NCI-H510A (cell line): ENCODE measurements around the gene PHACTR1.
"Not testable (repeated sequence)": the region's sequence is repeated elsewhere in the genome, so short reads cannot be mapped to it uniquely, and the experiment has no call there.

Experiments used
- DNase-seq: peaks from one replicate; lab custom pipeline; 2025; lab: John Stamatoyannopoulos, UW

PHACTR1 gene

DNA sequence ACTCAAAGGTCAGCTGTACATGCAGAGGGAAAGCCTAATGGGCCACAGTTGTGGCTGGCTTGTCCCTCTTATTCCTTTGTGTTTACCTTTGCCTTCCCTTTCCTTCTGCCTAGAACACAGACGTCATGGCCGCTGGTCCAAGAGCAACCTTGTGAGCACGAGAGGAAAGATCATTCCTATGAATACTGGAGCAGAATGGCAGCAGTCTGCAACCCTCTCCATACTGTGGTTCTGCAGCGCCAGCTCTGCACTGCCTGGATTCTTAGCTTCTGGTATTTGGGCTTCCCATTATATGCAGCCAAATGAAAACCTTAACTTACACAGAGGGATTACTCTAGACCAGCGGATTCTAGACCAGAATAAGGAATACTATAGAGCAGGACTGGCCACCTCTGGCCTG is 599.3 kb downstream of the PHACTR1 start:
- no peak for DNase-seq

DNA sequence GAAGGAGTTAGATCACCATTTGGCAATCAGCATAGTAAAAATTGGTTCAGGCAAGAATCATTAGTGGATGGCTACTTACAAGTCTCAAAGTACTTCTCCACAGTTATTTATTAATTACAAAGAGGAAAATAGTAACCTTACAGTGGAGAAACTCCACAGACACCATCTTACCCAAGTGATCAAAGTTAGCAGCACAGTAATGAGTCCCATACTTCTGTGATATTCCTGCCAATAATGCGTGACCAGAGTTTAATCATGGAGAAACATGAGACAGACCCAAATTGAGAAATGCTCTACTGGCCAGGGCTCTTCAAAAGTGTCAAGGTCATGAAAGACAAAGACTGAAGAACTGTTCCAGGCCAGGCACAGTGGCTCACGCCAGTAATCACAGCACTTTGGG is 602.3 kb downstream of the PHACTR1 start:
- DNase-seq = no peak

DNA sequence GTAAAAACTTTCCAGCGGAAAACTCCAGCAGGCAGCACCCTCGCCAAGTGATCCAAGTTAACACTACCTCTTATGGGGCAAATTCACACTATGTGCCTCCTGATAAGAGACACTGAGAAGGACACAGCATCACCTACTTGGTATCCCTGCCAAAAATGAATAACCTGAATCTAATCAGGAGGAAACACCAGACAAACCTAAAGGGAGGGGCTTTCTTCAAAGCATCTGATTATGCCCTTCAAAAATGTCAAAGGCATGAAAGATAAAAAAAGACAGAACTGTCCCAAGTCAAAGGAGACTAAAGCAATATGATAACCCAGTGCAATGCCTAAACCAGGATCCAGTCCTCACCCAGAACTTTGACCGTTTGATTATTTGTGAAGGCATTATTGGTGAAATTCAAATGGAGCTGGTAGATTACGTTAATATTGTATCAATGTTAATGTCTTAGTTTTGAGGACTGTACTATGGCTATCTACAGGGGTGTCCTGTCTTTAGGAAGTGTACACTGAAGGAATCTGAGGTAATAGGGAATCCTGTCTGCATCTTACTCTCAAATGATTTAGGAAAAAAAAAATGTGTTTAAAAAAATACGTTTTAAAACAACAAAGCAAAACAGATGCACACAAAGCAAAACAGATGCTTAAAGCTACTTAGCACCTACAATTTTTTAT is 603.5 kb downstream of the PHACTR1 start:
- DNase-seq = no peak

DNA sequence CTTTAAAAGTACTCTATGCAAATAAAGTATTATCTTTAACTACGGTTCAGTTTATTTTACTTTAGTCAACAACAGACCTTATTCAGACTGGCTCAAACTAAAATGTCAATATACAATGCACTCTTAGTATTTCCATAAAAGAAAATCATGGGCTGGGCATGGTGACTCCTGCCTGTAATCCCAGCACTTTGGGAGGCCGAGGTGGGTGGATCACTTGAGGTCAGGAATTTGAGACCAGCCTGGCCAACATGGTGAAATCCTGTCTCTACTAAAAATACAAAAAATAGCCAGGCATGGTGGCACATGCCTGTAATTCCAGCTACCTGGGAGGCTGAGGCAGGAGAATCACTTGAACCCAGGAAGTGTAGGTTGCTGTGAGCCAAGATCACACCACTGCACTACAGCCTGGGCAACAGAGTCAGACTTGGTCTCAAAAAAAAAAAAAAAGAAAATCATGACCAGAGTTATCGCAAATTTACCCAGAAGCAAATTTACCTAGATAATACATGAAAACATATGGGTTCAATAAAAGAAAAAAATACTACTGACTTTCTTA is 609.5 kb downstream of the PHACTR1 start:
- DNase-seq = not testable (repeated sequence)

DNA sequence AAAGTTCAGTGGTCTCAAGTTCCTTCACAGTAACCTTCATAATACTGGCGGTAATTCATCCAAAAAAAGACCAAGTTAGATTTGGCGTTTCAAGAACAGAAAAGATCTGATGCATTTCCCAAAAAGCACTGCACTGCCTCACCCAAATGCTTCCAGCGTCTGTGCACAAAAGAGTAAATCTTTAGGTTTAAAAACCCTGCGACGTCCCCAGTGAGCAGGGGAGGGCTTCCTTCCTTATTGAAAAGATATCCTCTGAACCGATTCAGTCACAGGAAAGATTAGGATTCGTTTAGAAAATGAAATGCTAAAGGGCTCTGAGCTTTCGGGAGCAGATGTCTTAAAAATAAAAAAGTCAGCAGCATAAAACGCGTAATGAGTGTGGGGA is 611.1 kb downstream of the PHACTR1 start:
- no peak for DNase-seq

DNA sequence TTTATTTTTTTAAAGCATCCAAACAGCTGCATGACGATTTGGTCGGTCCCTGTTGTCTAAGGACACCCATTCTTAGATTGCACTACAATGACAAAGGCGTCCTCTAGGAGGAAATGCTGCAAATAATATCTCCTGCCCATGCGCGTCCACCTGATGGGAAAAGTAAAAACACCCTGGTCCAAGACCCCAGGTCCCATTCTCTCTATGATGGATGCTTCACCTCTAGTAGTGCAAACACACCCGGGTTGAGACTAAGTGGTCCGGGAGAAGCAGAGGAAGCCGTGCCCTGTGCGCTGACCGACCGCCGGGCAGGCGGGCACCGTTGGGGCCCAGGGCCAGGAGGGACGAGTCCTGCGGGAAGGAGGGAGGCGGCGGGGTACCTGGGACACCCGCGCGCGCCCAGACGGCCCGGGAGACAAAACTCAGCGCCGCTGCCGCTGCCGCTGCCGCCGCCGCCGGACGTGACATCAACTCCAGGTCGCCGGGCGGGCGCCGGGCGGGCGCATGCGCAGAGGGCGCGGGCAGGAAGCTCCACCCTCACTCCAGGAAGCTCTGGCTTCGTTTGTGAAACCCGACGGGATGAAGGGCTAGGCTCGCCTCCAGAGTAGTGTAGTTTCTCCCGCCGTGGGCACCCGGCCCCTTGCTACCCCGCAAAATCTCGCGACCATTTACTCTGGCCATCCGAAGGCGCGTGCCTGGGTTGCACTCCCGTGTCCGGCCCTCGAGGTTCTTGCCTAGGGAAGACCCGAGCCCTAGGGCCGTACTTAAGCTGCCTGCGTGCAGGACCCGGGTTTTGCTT is 611.7 kb downstream of the PHACTR1 start, which contains the start of gene TBC1D7:
TBC1D7 (minus strand) TSS at position 462 of the 799 bp plus-strand sequence. CDS start 1,639 bp downstream, outside the sequence.
- DNase-seq = peak; percentile 73

DNA sequence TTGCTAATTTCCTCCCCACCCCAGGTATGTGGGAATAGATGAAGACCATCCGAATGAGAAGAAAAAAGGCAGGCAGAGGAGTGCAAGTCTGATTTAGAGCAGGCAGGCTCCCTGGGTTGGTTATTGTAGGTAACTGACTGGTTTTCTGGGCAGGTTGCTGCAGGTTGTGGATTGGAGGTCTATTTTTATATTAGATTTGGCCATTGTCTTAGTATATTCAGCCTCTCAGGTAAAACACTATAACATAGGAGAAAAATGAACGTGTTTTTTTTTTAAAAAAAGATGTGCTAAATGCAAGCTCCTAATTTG is 612.3 kb downstream of the PHACTR1 start:
- no peak for DNase-seq

DNA sequence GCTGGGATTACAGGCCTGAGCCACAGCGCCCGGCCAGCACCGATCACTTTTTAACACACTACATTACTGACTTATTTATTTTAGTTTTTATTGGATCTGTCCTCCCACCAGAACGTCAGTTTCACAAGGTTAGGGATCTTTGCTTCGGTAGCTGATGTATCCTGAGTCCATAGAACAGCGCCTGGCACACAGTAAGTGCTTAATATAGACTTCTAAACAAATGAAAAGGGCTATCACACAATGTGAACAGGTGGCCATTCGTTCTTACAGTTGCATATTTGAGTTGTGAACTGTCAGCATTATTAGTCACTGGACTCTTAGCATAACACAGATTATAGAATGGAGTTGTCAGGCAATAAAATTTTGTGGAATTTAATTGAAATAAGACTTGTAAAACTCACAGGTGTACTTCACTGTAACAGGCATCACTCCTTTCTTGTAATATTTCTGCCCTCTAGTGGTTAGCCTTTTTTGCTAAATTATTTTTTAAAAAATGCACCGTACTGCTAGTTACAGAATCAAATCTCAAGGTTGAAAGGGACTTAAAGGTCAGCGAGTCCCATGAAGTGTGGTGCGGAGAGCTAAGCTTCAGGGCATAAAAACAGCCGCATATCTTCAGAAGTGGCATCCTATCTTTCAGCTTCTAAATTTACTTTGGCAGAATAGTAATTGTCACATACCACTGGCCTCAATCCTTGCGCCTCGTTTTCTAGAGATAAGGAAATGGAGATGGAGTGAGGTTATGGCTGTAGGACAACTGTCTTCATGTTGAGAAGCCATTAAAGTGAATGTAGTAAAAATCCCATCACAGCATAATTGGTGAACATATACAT is 615.2 kb downstream of the PHACTR1 start:
- no peak for DNase-seq

DNA sequence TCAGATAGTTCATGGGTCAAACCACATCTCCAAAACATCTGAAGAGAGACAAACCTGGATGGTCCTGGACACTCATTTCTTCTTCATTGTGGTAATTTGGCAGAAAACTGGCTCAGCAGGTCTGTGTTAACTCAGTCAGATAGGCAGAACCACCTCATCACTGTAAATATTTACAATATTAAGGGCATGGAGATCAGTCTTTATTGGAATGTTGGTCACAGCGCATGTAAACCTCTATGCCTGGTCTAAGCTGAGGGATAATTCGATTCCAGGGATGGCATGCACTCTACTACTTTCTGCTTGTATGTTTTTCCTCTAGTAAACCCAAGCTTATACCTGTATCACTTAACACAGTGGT is 615.8 kb downstream of the PHACTR1 start:
- DNase-seq = no peak

DNA sequence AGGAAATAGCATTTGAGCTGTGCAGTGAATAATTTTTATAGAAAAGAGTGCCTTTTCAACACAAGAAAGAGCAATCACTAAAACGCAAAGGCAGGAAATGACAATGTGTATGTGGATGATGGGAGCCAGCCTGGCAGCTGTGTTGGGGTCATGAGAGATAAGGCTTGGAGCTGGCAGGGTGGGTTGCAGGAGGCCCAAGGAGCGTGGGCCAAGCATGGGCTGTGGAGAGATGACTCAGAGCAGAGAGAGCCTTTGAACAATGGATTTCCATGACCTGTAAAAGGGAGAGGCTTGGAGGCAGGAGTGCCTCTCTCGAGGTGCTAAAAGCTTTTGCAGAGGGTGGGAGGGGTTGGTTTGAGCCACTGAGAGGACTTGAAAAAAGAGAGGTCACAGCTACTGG is 618.4 kb downstream of the PHACTR1 start:
- DNase-seq = no peak

DNA sequence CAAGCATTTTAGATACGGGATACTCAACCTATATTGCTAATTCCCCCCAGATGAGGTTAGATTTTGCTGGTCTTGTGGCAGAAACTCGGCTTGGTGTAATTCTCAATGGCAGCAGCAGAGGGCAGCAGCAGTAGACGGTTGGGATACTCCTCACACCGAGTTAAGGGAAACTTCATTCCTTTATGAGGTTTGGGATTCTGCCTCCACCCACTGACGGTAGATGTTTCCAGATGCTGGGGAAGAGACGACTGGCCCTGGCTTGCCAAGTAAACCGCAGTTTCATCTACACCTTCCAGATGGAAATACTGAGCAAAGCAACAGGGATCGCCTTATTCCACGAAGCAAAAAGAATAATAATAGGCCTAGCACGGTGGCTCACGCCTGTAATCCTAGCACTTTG is 620.0 kb downstream of the PHACTR1 start:
- peak; percentile 22 for DNase-seq

DNA sequence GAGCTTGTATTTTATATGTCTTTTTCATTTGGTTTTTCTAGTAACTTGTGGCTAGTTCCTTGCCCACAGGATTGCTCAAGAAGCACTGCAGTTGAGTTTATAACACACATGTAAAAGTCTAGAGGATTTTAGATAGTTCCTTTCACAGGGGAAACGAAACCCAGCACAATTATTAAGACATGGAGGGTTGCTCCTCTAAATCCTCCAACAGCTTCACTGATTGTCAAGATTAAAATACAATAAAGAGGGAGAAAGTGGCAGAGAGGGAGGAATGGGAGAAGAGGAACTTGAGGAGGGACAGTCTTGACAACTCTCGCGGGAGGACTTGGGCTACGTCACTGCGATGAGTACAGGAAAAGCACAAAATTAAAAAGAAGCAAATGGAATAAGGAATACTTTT is 621.5 kb downstream of the PHACTR1 start:
- DNase-seq = no peak
